ENCODE measurements around the gene LIME1. TPM values are rescaled to one million over a fixed set of nuclear protein-coding genes. Genes with fewer than 3 reads are reported as not detected.
"Not testable (repeated sequence)": the region's sequence is repeated elsewhere in the genome, so short reads cannot be mapped to it uniquely, and the experiment has no call there.

Gene LIME1
- total RNA-seq, 1 donor from 2014 or later: 7.8 TPM

DNA sequence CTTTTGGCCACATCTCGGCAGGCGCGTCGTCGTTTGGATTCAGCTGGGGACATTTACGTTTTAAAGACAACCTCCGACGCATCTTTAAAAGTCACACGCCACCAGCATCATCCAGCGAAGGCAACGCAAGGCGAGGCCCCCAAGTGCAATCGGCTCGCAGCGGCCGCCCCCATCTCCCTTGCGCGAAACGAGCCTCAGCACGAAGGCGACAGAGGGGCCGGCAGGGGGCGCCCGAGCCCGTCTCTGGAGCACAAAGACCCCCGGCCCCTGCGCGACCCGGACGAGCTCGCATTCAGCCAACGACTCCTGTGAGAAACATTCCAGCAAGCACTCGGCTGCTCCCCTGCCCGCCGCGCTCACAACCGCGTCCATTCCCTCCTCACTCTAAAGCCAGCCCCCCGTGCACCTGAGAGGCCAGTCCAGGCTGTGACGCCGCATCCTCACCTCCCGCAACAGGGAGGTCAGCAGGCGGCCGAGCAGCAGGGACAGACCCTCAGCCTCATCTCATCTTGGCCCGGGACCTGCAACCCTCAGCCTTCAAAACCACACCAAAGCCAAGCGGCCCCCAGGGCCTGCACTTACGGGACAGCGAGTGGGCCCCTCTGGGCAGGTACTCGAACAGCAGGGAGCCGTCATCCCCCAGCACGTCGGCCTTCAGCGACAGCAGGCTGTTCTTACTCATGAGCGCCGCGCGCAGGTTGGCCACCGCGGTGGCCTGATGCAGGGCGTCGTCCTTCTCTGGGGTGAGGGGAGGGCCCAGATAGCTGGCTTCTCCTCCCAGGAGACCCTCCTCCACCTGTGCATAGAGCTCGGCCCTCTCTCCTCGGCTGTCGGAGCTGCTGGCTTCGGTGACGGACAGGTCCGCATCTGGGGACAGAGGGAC lies 38.9 kb downstream of the LIME1 start:
- Histone ChIP-seq H3K36me3 (no peaks in the 10 kb centered on the region), H3K4me3 (no peak overlapping the region), H3K9me3 (no peaks in the 10 kb centered on the region), H3K27ac (no peak overlapping the region), H3K27me3 (no peaks in the 10 kb centered on the region), H3K4me1 (peaks cover 11% of the 10 kb centered on the region)
- DNase-seq (no peak), ATAC-seq (peak; percentile 6)
- TF ChIP-seq, protein P1, sequence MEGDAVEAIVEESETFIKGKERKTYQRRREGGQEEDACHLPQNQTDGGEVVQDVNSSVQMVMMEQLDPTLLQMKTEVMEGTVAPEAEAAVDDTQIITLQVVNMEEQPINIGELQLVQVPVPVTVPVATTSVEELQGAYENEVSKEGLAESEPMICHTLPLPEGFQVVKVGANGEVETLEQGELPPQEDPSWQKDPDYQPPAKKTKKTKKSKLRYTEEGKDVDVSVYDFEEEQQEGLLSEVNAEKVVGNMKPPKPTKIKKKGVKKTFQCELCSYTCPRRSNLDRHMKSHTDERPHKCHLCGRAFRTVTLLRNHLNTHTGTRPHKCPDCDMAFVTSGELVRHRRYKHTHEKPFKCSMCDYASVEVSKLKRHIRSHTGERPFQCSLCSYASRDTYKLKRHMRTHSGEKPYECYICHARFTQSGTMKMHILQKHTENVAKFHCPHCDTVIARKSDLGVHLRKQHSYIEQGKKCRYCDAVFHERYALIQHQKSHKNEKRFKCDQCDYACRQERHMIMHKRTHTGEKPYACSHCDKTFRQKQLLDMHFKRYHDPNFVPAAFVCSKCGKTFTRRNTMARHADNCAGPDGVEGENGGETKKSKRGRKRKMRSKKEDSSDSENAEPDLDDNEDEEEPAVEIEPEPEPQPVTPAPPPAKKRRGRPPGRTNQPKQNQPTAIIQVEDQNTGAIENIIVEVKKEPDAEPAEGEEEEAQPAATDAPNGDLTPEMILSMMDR (IDR thresholded peaks at IDR 0.05): peak; percentile 56
- intact Hi-C loops (cut with DNase I): no loop called here

DNA sequence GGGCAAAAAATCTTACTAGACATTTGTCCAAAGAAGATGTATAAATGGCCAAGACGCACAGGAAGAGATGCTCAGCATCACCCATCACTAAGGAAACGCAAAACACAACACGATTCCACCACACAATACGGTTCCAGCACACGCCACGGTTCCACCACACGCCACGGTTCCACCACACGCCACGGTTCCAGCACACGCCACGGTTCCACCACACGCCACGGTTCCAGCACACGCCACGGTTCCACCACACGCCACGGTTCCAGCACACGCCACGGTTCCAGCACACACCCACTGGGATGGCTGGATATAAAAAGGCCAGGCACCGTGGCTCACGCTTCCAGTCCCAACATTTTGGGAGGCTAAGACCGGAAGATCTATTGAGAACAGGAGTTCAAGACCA lies 40.4 kb downstream of the LIME1 start:
- H3K36me3 ChIP-seq; DNase-seq; H3K27me3 ChIP-seq; H3K9me3 ChIP-seq; ATAC-seq; intact Hi-C loops (cut with DNase I); H3K4me3 ChIP-seq; H3K27ac ChIP-seq: not testable (repeated sequence)
- peaks cover 11% of the 10 kb centered on the region for H3K4me1 ChIP-seq

DNA sequence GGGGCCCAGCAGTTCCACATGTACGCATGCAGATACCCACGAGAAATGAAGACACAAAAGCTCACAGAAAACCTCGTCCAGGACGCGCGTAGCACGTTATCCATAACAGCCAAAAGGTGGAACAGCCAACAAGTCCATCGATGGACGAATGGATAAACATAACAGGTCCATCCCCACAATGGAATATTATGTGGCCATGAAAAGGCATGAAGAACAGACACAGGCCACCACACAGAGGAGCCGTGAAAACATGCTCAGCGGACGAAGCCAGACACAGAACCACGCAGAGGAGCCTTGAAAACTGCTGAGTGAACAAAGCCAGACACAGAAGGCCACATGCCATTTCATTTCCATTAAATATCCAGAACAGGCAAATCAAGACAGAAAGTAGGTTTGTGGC lies 41.1 kb downstream of the LIME1 start:
- Histone ChIP-seq H3K9me3 (no peaks in the 10 kb centered on the region), H3K4me3 (no peak overlapping the region), H3K36me3 (no peaks in the 10 kb centered on the region), H3K4me1 (peaks cover 11% of the 10 kb centered on the region), H3K27me3 (no peaks in the 10 kb centered on the region), H3K27ac (no peak overlapping the region)
- intact Hi-C loops (cut with DNase I): no loop called here
- TF ChIP-seq, protein P1 (IDR thresholded peaks at IDR 0.05): no peak
- no peak for ATAC-seq
- DNase-seq: no peak

DNA sequence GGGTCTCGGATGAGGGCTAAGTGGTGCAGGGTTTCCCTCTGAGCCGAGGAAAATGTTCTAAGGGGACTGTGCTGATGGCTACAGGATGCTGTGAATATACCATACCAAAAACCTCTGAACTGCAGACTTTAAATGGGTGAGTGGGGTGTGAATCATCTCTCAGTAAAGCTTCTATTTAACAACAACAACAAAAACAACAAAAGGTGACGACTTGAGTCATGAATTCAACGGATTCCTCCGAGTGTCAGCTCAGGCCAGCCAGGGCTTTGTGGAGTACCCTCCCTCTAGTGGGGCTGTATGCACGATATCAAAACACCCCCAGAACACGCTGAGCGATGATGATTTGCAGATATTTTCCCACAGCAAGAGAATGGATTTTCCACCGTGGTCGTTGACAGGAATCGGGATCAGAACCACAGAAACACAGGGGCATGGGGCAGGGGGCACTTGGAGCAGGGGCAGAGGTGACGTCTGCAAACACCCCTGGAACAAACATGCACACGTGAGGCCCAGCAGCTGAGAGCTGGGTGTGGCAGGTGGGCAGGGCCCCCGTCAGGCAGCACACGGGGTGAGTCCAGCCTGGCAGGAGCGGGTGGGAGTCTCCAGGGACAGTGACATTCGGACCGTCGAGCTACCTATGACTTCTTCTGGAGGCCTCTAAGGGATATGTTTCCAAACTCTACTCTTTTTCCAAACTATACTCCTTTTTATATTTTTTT lies 41.7 kb downstream of the LIME1 start:
- DNase-seq: no peak
- ATAC-seq: no peak
- H3K4me3 ChIP-seq: no peak overlapping the region
- H3K36me3 ChIP-seq: no peaks in the 10 kb centered on the region
- H3K27ac ChIP-seq: no peak overlapping the region
- peaks cover 6% of the 10 kb centered on the region for H3K4me1 ChIP-seq
- TF ChIP-seq, protein P1 (IDR thresholded peaks at IDR 0.05): no peak
- H3K27me3 ChIP-seq: no peaks in the 10 kb centered on the region
- intact Hi-C loops (cut with DNase I): no loop called here
- H3K9me3 ChIP-seq: no peaks in the 10 kb centered on the region

DNA sequence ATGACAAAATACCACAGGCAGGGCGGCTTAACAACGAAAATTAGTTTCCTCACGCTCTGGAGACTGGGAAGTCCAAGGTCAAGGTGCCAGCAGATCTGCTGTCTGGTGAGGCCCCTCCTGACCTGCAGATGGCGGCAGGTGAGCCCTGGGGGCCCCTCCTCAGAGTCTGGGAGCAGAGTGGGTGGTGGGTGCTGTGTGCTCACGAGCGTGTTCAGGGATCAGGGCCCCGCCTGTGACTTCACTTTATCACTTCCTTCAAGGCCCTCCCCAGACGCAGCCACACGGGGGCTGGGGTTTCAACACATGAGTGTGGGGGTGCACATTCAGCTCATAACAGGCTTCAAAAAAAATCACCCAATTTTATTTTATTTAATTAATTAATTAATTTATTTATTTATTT lies 42.4 kb downstream of the LIME1 start:
- no peak for ATAC-seq
- intact Hi-C loops (cut with DNase I): no loop called here

More for the DNA sequence above, 42.4 kb downstream of the LIME1 start:
- TF ChIP-seq, protein P1 (IDR thresholded peaks at IDR 0.05): no peak
- no peaks in the 10 kb centered on the region for H3K9me3 ChIP-seq
- H3K4me1 ChIP-seq: no peaks in the 10 kb centered on the region
- H3K27me3 ChIP-seq: no peaks in the 10 kb centered on the region
- H3K4me3 ChIP-seq: no peak overlapping the region
- DNase-seq: no peak
- no peak overlapping the region for H3K27ac ChIP-seq
- no peaks in the 10 kb centered on the region for H3K36me3 ChIP-seq
